Sigmoid colon (tissue), 7 donors: ENCODE results near the gene ATG5. TPM values are rescaled to one million over a fixed set of nuclear protein-coding genes. Genes with fewer than 3 reads are reported as not detected.

Experiments
- DNase-seq: peaks from one replicate; pipeline ENCODE4 v3.0.0-alpha.2; 2019
- H3K27ac ChIP-seq, 4 donors: fragments of 200-600 bp; sonication (generic); one replicate each; pipeline ENCODE4 v1.5.1; 2016 to 2019; ENCODE audit warnings: mild to moderate bottlenecking in 1 of 4
- H3K27me3 ChIP-seq, 3 donors: fragments of 200-600 bp; sonication (generic); one replicate each; pipeline ENCODE4 v1.5.1; 2019; ENCODE audit warnings: mild to moderate bottlenecking in 1 of 3
- H3K36me3 ChIP-seq, 4 donors: fragments of 200-600 bp; sonication (generic); one replicate each; pipeline ENCODE4 v1.5.1; 2016 to 2019
- H3K4me1 ChIP-seq, 4 donors: fragments of 200-600 bp; sonication (generic); one replicate each; pipeline ENCODE4 v1.5.1; 2017 to 2019
- H3K4me3 ChIP-seq, 4 donors: fragments of 200-600 bp; sonication (generic); one replicate each; pipeline ENCODE4 v1.5.1; 2017 to 2019; ENCODE audit warnings: mild to moderate bottlenecking in 2 of 4, moderate library complexity in 1 of 4
- H3K9me3 ChIP-seq, 4 donors: fragments of 200-600 bp in 3 of 4; sonication (generic) in 3 of 4; one replicate each; pipeline versions ENCODE4 v1.5.1 to v1.6.1; 2013 to 2019
- EP300 ChIP-seq, 4 donors: sonication (generic); formaldehyde crosslinking; IDR thresholded peaks; one replicate each; pipeline ENCODE4 v1.6.1; 2017; ENCODE audit warnings: antibody characterized with exemption in 4 of 4
- POLR2A ChIP-seq, 2 donors: fragments of 450-650 bp; IDR thresholded peaks; one replicate each; pipeline ENCODE4 v1.6.1; 2016; ENCODE audit warnings: antibody characterized with exemption in 2 of 2, mild to moderate bottlenecking in 2 of 2, moderate library complexity in 2 of 2
- POLR2AphosphoS5 ChIP-seq, 4 donors: sonication (generic); formaldehyde crosslinking; IDR thresholded peaks; one replicate each; pipeline ENCODE4 v1.6.1; 2017; ENCODE audit warnings: antibody characterized with exemption in 4 of 4
- WGBS, 2 donors: extraction: QIAGEN DNeasy Blood & Tissue Kit; methylation state at CpG; one replicate each; pipeline ENCODE4 v1.1.7; 2013; 5-methylcytosine and 5-hydroxymethylcytosine counted together
- intact Hi-C: fragments of 100-400 bp; cut with DNase I; formaldehyde crosslinking; loops from one replicate; pipeline ENCODE4 v1.15.1; 2023
- polyA plus RNA-seq, 3 donors: library from polyadenylated mRNA; stranded (reverse); fragments of 200-250 nt; gene quantifications; one replicate each; pipeline ENCODE4 v1.2.3, GENCODE V29; 2013
- total RNA-seq, 4 donors: library from RNA; depleted of rRNA; stranded (reverse); fragments of >200 nt; gene quantifications; one replicate each; pipeline ENCODE4 v1.1.0, GENCODE V29; 2016
- TF ChIP-seq, protein P1 (sequence below), 4 experiments: fragments of 450-650 bp in 3 of 4; fragments of 200-600 bp in 1 of 4; IDR thresholded peaks; one replicate each; pipeline ENCODE4 v1.5.1; 2016 to 2019; ENCODE audit warnings: antibody characterized with exemption in 4 of 4, mild to moderate bottlenecking in 3 of 4, moderate library complexity in 2 of 4
- donor health status: healthy with polysubstance abuse.
- donor health status: Bipolar disorder and iron deficiency.
- donor health status: healthy.

ATG5 gene
- total and polyA plus RNA-seq, 7 donors = 27.8 to 59.2 (median 48.6) TPM

DNA sequence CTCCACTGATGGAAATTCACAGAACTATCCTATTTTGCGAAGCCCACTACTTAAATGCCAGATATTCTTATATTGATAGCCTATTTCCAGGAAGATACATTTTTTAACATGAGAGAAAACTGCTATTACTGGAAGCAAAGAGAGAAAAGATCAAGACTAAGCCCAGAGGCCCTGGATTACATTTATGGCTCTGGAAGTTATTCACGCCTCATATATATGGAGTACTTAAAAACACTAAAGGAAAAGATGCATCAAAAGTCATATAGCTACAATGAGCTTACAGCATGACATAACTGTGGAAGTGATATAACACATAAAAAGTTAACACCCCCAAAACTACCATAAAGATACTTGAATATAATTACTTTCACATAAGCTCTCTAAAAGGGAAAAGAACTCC lies 19.8 kb downstream of the ATG5 start:
- Histone ChIP-seq H3K27me3 (no peaks in the 10 kb centered on the region), H3K4me1 (peaks cover 0 to 21% (median 12%) of the 10 kb centered on the region in 4 donors), H3K36me3 (peaks cover 0 to 5% (median 0%) of the 10 kb centered on the region in 4 donors), H3K27ac (no peak overlapping the region), H3K4me3 (no peak overlapping the region), H3K9me3 (no peaks in the 10 kb centered on the region)
- intact Hi-C loops = no loop called here
- TF ChIP-seq POLR2A (IDR thresholded peaks at IDR 0.05) (no peak), EP300 (IDR thresholded peaks at IDR 0.05) (no peak), POLR2AphosphoS5 (IDR thresholded peaks at IDR 0.05) (no peak)
- TF ChIP-seq, protein P1, sequence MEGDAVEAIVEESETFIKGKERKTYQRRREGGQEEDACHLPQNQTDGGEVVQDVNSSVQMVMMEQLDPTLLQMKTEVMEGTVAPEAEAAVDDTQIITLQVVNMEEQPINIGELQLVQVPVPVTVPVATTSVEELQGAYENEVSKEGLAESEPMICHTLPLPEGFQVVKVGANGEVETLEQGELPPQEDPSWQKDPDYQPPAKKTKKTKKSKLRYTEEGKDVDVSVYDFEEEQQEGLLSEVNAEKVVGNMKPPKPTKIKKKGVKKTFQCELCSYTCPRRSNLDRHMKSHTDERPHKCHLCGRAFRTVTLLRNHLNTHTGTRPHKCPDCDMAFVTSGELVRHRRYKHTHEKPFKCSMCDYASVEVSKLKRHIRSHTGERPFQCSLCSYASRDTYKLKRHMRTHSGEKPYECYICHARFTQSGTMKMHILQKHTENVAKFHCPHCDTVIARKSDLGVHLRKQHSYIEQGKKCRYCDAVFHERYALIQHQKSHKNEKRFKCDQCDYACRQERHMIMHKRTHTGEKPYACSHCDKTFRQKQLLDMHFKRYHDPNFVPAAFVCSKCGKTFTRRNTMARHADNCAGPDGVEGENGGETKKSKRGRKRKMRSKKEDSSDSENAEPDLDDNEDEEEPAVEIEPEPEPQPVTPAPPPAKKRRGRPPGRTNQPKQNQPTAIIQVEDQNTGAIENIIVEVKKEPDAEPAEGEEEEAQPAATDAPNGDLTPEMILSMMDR (IDR thresholded peaks at IDR 0.05) = no peak
- no peak for DNase-seq
- WGBS, 2 donors = 74 to 97% methylated on average over 2 of the region's 2 CpGs

DNA sequence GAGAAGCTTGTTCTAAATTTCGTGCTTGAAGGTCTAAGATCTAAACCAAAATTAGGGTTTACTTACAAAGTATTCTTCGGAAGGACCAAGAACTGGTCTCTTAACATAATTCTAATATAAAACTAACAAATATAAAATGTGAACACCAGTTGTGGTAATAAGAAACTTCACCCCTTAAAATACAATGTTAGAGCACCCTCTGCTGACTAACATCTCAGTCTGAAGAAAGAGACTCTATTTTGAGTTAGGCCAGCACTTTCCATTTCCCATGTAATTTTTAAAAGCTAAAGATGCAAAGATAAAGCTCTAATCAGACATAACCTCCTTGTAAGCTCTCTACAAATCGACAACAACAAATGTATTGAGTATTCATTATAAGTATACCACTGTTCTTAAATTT lies 24.6 kb downstream of the ATG5 start:
- Histone ChIP-seq H3K27me3 (no peaks in the 10 kb centered on the region), H3K4me1 (no peaks in the 10 kb centered on the region), H3K27ac (no peak overlapping the region), H3K4me3 (no peak overlapping the region), H3K36me3 (no peaks in the 10 kb centered on the region), H3K9me3 (no peaks in the 10 kb centered on the region)
- WGBS, 2 donors = 55 to 74% methylated on average over 3 of the region's 3 CpGs
- intact Hi-C loops = loop anchor here (5.0 kb wide), 2 partner anchors 819 to 869 kb away; no protein-coding TSS in a partner anchor
- DNase-seq = no peak
- TF ChIP-seq, protein P1 (IDR thresholded peaks at IDR 0.05) = peak in 3 of 4 experiments; percentile 12 to 33 (median 26)
- no peak for TF ChIP-seq POLR2A (IDR thresholded peaks at IDR 0.05)

DNA sequence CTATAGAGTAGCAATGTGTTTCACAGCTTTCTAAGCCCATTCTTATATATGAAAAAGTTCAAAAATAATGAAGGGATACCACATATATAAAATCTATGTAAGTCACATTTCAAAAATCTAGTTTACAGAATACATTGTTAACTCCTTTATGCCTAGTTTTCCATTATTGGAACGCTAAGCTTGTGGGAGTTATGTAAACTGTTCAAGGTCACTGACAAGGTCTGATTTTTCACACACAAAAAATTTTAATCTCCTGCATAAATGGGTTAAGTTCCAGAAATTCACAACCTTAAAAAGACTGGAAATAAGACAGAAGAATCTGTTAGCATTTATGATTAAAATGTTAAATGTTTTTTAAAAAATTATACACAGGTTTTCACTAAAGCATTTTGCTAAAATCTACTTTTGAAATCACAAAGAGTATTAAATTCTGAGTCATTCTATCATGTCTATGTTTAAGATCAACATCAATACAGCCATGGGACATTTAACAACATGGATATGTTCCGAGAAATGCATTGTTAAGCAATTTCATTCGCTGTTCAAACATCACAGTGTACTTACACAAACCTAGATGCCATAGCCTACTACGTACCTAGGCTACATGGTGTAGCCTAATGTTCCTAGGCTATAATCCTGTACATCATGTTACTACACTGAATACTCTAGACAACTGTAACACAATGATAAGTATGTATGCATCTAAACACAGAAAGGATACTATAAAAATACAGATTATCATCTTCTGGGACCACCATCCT lies 25.4 kb downstream of the ATG5 start:
- WGBS, 2 donors = 57 to 81% methylated on average over 4 of the region's 4 CpGs
- no peak overlapping the region for H3K4me3 ChIP-seq
- no peak for TF ChIP-seq POLR2A (IDR thresholded peaks at IDR 0.05)
- TF ChIP-seq, protein P1 (IDR thresholded peaks at IDR 0.05) = no peak
- TF ChIP-seq EP300 (IDR thresholded peaks at IDR 0.05) = no peak
- no peak for TF ChIP-seq POLR2AphosphoS5 (IDR thresholded peaks at IDR 0.05)
- intact Hi-C loops = loop anchor here (5.0 kb wide), 2 partner anchors 818 to 868 kb away; no protein-coding TSS in a partner anchor
- H3K27ac ChIP-seq = no peak overlapping the region
- no peaks in the 10 kb centered on the region for H3K27me3 ChIP-seq
- no peaks in the 10 kb centered on the region for H3K4me1 ChIP-seq
- DNase-seq = no peak
- H3K36me3 ChIP-seq = no peaks in the 10 kb centered on the region
- no peaks in the 10 kb centered on the region for H3K9me3 ChIP-seq

DNA sequence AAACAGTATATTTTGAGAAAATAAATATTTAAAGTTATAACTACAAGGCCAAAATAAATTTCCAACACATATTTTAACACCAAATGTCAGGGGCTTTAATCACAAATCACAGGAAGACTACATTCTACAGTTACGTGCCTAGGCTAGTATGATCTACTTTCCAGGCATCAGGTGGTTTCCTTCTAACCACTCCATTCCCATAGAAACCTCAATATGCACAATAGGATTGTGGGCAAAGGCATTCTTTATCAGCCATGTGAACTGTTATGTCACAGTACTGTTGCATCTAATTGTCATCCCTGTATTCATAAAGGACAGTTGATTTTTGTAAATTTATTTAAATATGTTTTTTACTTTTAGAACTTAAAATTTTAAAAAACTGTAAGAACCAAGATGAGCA lies 32.4 kb downstream of the ATG5 start:
- TF ChIP-seq POLR2A (IDR thresholded peaks at IDR 0.05) = no peak
- TF ChIP-seq, protein P1 (IDR thresholded peaks at IDR 0.05) = no peak
- TF ChIP-seq EP300 (IDR thresholded peaks at IDR 0.05) = no peak
- no peak for TF ChIP-seq POLR2AphosphoS5 (IDR thresholded peaks at IDR 0.05)
- no peak overlapping the region for H3K4me3 ChIP-seq
- H3K27ac ChIP-seq = no peak overlapping the region
- H3K9me3 ChIP-seq = no peaks in the 10 kb centered on the region
- intact Hi-C loops = no loop called here
- H3K4me1 ChIP-seq = no peaks in the 10 kb centered on the region
- no peak for DNase-seq
- 90 to 94% methylated on average over 1 of the region's 1 CpG for WGBS, 2 donors
- H3K27me3 ChIP-seq = no peaks in the 10 kb centered on the region
- H3K36me3 ChIP-seq = peaks cover 0 to 20% (median 3%) of the 10 kb centered on the region in 4 donors
